ENCODE results near the gene SMIM7.

DNA sequence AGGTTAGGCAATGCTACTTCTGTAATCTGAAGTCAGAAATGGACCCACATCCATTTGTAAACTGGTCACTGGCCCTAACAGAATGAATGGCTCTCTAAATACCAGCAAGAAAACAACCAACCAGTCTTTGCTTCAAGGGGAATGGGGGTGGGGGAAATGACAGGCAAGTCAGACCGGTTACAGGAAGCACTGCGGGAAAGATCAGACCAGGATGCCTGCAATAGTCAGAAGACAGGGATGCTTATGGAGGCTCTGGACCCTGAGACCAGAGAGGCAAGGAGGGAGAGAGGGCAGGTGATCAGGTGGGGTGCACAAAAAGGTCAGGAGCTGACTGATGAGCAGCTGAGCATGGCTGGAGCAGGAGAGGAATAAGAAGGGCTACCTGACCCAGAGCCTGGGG, 45.0 kb downstream of the SMIM7 start:
- TF ChIP-seq, protein P1, sequence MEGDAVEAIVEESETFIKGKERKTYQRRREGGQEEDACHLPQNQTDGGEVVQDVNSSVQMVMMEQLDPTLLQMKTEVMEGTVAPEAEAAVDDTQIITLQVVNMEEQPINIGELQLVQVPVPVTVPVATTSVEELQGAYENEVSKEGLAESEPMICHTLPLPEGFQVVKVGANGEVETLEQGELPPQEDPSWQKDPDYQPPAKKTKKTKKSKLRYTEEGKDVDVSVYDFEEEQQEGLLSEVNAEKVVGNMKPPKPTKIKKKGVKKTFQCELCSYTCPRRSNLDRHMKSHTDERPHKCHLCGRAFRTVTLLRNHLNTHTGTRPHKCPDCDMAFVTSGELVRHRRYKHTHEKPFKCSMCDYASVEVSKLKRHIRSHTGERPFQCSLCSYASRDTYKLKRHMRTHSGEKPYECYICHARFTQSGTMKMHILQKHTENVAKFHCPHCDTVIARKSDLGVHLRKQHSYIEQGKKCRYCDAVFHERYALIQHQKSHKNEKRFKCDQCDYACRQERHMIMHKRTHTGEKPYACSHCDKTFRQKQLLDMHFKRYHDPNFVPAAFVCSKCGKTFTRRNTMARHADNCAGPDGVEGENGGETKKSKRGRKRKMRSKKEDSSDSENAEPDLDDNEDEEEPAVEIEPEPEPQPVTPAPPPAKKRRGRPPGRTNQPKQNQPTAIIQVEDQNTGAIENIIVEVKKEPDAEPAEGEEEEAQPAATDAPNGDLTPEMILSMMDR (IDR thresholded peaks at IDR 0.05; ENCODE audit: low read length), result no peak
- TF ChIP-seq EZH2phosphoT487 (IDR thresholded peaks at IDR 0.05; ENCODE audit: low read length) (no peak), EZH2 (optimal IDR thresholded peaks at IDR 0.05; ENCODE audit: low read depth, low read length) (no peak)
